H54 (cell line): ENCODE data around the gene ZPLD1.

Experiments
- DNase-seq: peaks from one replicate; pipeline ENCODE4 v3.0.0; 2011; ENCODE audit warnings: low spot score, mixed read lengths; ENCODE audit not compliant: insufficient read length
- FAIRE-seq: peaks from 3 replicates; lab custom pipeline; 2011; peaks lifted over from hg19 to GRCh38; lab: Jason Lieb, UNC
- POLR2A ChIP-seq: IDR thresholded peaks from 2 replicates; pipeline ENCODE4 v1.6.1; 2011; ENCODE audit warnings: low read depth, mild to moderate bottlenecking, low read length

The ZPLD1 gene

GRCh38 chr3:102434715-102435114 lies at the start of gene ZPLD1:
ZPLD1 (plus strand) TSS chr3:102435015; CDS start chr3:102438488, 3,473 bp downstream.
- FAIRE-seq (no peak), DNase-seq (no peak)
- no peak for TF ChIP-seq POLR2A

GRCh38 chr3:102390171-102390864 lies 44.5 kb upstream of the ZPLD1 start:
- DNase-seq (no peak), FAIRE-seq (no peak)
- TF ChIP-seq POLR2A = no peak

DNA sequence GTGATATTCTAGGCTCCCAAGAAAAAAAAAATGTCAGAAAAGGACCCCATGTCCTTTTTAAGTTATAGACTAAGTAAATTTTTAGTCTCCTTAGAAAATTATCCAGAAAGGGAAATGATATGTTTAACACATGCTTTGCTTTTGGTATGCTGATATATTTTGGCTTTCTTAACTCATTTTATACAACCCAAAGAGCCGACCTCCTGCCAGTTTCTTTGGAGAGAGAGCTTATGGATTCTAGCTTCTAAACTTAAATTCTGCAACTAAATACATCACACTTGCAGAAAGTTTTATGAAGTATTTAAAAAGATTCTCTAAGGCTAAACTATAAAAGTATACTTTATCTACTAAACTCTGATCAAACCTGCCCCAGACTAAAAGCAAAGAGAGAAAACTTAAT lies 43.9 kb upstream of the ZPLD1 start:
- FAIRE-seq = no peak
- no peak for TF ChIP-seq POLR2A
- no peak for DNase-seq

GRCh38 chr3:102391491-102391890 lies 43.3 kb upstream of the ZPLD1 start:
- TF ChIP-seq POLR2A = no peak
- no peak for DNase-seq
- FAIRE-seq = no peak

- no peak for TF ChIP-seq POLR2A
- no peak for FAIRE-seq
- no peak for DNase-seq
These were observed 40.3 kb upstream of the ZPLD1 start for GRCh38 chr3:102394517-102394916.

DNA sequence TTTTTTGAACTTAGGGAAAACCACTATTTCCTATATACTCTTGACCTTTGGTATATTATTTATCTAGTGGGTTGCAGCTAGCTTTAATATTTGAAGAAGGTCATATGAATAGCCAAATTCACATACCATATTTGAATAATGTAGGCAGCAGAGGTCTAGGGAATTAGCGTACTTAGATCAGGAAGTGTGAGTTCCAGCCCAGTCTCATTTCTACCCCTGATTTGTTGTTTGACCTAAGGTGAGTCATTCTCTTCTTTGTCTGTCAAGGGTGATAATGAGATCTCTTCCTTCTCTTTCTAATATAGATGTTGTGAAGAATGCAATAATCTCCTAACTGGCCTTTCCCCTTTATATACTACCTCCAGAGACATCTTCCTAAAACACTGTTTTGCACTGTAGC lies 36.6 kb upstream of the ZPLD1 start:
- no peak for DNase-seq
- TF ChIP-seq POLR2A = no peak
- FAIRE-seq = no peak

- TF ChIP-seq POLR2A = no peak
- FAIRE-seq = peak; percentile 45
- no peak for DNase-seq
These were observed 36.1 kb upstream of the ZPLD1 start for GRCh38 chr3:102398666-102399065.

DNA sequence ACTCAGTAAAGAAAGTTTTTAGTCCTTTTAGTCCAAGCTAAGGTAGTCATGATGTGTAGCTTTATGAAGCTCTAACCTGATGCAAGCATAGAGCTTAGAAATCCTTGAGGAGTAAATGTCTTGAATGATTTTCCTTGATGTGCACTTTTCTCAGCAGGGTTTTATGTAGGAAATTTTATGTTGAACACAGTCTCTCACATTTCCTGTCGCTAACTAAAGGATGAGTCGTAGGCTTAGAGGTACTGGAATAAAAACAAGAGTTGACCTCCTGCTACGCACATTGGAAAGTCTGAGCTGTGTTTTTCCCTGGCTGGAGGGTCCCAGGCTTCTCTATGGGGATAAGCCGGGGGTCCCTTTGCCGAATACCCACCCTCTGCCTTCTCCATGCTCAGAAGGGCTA lies 34.7 kb upstream of the ZPLD1 start:
- TF ChIP-seq POLR2A = no peak
- DNase-seq (no peak), FAIRE-seq (peak; percentile 92)

DNA sequence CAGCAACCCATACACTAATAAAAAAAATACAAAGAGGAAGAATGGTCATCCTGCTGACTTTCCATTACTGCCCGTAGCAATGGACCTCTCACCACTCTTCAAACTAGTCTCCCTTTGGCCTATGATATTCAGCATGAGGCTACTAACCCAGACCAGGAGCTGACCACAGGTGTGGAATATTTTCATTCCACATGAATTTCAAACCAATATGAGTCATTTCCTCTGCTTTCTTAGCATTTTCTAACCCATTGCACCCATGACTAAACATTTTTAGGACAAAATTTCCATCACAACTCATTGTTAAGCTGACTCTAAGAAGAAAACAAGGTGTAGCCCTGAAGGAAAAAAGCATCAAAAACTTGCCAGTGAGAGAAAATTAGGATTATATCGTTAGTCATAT lies 34.0 kb upstream of the ZPLD1 start:
- peak; percentile 99 for FAIRE-seq
- no peak for TF ChIP-seq POLR2A
- DNase-seq = peak; percentile 12

- FAIRE-seq = no peak
- no peak for TF ChIP-seq POLR2A
- no peak for DNase-seq
These were observed 24.2 kb upstream of the ZPLD1 start for GRCh38 chr3:102410616-102411015.

- no peak for TF ChIP-seq POLR2A
- DNase-seq (no peak), FAIRE-seq (peak; percentile 65)
These were observed 19.3 kb upstream of the ZPLD1 start for GRCh38 chr3:102415553-102415952.

- DNase-seq (no peak), FAIRE-seq (no peak)
- no peak for TF ChIP-seq POLR2A
These were observed 15.0 kb upstream of the ZPLD1 start for GRCh38 chr3:102419786-102420185.

- DNase-seq (no peak), FAIRE-seq (no peak)
- no peak for TF ChIP-seq POLR2A
These were observed 7.0 kb downstream of the ZPLD1 start for GRCh38 chr3:102441832-102442231.

DNA sequence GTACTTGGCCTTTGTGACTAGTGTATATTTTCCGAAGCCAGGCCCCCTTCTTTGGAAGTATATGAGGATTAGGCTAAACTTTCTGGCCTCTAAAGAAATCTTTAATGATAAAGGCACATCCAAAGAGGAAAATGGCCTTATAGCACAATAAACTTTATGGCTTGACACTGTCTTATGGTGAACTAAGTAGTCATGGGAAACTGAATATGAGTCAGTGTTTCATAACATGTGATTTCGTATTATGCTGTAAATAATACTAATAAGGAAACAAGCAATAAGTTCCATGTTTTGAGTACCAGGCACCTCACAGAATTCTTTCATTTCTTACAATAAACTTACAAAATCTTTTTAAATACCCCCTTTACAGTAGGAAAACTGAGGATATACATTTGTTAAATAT lies 8.2 kb downstream of the ZPLD1 start:
- FAIRE-seq = no peak

DNA sequence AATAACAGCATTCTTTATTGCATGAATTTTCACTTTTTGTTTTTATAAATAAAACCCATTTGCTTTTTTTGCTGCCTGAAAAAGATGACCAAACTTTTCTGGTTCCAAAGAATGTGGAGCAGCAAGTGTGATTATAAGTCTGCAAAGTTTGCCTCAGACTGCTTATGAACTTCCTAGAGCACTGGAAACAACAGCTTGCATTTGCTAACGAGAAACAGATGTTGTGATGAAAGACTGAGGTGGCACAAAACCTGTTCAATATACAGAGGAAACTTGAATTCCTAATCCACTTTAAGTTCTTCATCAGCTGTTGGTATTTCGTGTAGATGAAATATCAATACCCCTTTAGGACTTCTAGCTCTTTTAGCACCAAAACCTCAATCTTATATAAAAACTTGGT lies 9.3 kb downstream of the ZPLD1 start:
- TF ChIP-seq POLR2A = no peak
- DNase-seq (no peak), FAIRE-seq (no peak)

More for the DNA sequence above, 8.2 kb downstream of the ZPLD1 start:
- TF ChIP-seq POLR2A = no peak
- no peak for DNase-seq
